GM10847 (cell line): ENCODE results near the gene ZNF319.

ENCODE experiments used
- POLR2A ChIP-seq: IDR thresholded peaks from 2 replicates; pipeline ENCODE4 v1.6.1; 2011; ENCODE audit not compliant: insufficient read length; ENCODE audit errors: extremely low read depth

Gene ZNF319

DNA sequence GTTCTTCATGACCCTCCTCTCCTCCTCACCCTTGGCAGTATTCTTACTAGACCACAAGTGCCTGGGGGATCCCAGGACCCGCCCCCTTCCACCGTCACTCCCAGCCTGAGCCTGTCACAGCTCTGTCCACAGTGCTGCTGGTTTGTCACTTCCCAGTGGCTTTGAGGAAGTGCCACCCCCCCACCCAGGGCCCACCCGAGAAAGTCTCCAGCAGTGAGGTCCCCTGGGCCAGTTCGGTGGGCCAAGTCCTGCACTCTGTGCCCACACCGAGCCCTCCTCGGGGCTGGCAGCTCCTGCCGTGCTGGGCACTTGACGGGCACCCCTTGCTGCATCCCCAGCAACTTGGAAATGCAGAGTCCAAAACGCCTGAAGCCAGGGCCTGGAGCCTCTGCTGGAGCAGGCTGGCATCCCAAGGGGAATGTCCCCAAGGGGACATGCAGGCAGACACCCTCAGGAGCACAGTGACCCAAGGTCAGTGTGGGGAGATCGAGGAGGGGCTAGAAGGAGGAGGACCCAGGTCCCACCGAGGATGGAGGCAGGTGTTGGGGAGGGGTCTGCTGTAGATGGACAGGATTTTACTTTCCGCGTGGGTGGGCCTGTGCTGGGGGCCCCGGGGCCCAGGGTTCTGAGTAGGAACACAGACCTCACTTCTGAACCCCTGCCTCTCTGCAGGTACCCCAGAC is 40.6 kb upstream of the ZNF319 start:
- no peak for TF ChIP-seq POLR2A

DNA sequence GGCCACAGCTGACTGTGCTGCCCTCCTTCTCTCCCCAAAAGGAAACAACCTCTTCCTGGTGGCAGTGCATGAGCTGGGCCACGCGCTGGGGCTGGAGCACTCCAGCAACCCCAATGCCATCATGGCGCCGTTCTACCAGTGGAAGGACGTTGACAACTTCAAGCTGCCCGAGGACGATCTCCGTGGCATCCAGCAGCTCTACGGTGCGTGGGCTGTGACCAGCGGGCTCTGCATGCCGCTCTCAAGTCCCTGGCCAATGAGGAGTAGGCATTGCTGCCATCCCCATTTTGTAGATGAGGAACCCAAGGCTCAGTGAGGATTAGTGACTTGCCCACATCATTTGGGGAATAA is 40.0 kb upstream of the ZNF319 start:
- TF ChIP-seq POLR2A: no peak

DNA sequence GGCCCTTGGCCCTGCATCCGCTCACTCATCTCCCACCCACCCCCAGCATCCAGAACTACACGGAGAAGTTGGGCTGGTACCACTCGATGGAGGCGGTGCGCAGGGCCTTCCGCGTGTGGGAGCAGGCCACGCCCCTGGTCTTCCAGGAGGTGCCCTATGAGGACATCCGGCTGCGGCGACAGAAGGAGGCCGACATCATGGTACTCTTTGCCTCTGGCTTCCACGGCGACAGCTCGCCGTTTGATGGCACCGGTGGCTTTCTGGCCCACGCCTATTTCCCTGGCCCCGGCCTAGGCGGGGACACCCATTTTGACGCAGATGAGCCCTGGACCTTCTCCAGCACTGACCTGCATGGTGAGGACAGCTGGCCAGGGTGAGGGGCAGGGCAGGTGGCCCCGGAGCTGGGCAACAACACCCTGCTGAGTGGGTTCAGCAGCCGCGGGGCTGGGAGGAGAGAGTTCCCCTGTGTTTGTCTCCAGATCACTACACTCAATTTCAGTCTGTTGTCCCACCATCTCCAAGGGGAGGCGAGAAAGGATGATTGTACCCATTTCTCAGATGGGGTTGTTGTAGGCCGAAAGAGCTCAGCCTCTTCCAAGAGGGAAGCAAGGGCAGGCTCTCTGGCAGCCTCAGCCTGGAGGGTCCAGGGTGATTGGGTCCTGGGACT is 39.5 kb upstream of the ZNF319 start:
- TF ChIP-seq POLR2A: no peak

DNA sequence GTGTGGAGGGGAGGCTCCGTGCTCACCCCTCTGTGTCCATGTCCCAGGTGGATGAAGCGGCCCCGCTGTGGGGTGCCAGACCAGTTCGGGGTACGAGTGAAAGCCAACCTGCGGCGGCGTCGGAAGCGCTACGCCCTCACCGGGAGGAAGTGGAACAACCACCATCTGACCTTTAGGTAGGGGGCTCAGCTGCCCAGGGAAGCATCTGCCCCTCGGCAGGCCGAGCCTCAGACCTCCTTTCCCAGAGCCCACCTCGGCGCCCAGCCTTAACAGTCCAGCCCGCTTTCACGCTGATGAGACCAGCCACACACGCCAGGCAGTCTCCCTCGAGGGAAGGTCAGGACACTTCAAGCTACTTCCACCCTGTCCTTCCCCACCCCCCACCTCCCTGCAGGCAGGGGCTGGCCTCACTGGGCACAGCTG is 37.8 kb upstream of the ZNF319 start:
- no peak for TF ChIP-seq POLR2A

DNA sequence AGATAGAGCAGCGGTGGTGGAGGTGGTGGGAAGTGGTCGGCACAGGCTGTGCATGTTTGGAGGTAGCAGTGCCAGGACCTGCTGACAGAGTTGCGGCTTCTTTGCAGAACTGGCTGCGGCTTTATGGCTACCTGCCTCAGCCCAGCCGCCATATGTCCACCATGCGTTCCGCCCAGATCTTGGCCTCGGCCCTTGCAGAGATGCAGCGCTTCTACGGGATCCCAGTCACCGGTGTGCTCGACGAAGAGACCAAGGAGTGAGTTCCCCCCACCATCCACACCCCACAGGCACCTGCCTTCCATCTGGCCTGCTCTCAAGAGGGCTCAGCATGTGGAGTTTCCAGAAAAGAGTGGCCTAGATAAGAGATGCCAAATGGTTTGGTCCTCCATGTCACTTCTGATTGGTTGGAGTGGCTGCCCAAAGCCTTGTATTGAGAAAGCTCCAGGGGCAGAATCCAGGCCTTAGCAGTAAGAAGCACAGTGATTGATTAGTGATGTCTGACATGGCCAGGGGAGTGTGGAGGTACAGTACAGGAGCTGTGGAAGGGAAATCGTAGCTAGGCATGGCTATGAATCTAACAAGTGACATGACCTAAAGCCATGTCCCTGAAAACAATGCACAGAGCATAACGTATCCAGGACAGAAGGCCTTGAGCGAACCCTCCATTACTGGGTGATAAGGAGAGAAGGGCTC is 37.0 kb upstream of the ZNF319 start:
- no peak for TF ChIP-seq POLR2A

DNA sequence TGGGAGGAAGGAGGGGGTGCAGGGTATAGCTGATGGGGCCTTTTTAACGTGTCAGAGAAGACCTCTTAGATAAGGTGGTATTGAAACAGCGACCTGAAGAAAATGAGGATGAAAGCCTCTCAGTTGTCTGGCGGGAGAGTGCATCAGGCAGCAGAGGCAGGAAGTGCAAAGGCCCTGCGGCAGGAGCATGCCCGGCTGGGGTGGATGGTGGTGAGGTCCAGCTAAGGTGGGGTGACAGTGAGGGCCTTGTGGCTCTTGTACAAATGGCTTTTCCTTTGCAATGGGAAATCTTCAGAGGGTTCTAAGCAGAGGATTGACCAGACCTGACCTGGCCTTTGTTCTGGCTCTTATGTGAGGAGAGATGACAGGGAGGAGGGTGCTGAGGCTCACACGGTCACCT is 36.5 kb upstream of the ZNF319 start:
- TF ChIP-seq POLR2A: no peak

DNA sequence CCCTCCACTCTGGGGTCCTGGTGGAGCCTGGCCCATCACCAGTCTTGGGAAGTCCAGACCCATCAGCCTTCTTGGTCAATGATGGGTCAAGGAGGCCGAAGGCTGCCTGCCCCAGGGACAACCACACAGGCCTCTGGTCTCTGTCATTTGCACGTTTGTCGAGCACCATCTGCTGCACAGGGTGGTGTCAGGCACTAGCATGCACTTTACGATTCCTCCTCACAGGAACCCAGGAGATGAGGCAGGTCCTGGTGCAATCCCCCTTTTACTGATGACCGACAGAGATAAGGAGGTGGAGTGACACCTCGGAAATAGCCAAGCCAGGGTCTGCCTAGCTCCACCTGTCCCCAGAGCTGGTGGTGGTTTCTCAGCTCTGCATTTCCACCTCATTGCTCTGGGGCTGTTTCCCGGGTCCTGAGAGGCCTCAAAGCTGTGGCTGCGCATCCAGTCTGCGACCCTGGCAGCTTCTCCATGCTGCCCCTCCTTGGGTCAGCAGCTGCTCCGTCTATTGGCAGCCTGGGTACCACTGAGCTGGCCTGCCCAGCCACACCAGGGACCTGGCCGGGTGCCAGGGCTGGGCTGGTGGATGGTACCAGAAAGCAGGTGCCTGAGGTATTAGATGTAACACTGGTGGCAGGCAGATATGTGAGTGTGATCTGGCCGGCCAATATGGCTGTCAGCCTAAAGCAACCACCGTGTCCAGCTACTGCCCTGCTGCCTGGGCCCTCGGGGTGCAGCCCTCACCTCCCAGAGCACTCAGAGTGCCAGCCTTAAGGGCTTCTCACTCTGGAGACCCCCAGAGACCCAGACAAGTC is 35.1 kb upstream of the ZNF319 start:
- no peak for TF ChIP-seq POLR2A

DNA sequence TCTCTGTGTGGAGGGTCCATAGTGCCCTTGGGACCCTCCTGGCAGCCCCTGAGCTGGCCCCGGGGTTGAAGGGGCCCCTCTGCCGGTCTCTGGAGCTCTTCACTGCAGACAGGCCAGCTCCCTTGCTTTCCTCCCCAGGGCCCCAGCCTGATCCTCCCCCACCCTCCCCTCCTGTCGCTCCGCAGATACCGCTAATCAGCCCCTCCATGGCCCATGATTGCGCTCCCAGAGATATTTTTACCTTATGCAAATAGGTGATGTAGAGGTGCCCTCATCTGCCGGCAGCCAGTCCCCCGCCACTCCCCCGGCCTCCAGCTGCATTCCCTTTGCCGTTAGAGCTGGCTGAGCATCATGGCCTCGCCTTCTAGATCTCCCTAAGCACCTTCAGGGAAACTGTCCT is 34.3 kb upstream of the ZNF319 start:
- TF ChIP-seq POLR2A: no peak

DNA sequence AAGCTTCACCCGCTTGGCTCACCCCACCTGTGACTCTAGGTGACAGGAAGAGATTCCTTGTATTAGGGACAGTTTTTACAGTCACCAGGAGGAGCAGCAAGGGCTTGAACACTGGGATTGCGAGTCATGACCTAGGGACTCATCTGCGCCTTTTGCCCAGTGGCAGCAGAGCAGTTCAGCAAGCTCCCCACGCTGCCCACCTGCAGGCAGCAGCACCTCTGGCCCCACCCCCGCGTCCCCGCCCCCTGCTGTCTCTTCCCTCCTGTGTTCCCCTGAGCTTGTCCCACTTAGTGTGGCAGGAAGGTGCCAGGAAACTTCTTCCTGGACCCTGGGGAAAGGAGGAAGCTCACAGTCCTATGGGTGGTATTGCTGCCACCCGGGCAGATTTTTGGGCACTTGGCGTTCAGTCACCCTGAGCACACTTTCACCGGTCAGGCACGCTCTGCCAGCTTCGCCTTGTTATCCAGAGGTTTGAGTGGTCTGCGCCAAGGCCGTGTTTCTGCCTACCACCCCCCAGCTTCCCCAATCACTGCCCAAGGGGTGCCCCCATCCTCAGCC is 33.7 kb upstream of the ZNF319 start:
- TF ChIP-seq POLR2A: no peak

DNA sequence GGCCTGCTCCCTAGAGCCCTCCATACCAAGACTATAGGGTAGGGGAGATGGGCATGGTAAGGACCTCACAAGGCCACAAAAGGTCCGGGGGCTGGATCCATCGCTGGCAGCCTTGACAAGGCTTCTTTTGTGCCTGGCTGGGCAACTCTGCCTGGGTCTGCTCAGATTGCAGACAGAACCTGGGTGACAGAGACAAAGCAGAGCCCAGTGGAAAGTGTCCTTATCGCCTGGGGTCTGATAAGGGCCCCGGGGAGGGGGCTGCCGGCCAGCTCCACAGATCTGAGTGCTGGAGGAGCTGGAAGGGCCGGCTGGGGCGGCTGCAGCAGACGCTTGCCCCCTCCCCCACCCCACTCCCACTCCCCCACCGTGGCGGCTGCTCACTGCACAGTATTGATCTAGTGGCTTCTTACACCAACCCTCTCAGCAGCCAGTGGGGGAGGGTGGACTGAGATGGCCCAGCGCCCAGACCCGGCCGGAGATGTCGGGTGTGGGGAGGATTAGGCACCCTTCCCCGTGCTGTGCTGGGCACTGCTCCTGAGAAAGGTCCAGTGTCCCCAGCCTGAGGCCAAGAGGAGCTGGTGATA is 32.3 kb upstream of the ZNF319 start:
- no peak for TF ChIP-seq POLR2A

DNA sequence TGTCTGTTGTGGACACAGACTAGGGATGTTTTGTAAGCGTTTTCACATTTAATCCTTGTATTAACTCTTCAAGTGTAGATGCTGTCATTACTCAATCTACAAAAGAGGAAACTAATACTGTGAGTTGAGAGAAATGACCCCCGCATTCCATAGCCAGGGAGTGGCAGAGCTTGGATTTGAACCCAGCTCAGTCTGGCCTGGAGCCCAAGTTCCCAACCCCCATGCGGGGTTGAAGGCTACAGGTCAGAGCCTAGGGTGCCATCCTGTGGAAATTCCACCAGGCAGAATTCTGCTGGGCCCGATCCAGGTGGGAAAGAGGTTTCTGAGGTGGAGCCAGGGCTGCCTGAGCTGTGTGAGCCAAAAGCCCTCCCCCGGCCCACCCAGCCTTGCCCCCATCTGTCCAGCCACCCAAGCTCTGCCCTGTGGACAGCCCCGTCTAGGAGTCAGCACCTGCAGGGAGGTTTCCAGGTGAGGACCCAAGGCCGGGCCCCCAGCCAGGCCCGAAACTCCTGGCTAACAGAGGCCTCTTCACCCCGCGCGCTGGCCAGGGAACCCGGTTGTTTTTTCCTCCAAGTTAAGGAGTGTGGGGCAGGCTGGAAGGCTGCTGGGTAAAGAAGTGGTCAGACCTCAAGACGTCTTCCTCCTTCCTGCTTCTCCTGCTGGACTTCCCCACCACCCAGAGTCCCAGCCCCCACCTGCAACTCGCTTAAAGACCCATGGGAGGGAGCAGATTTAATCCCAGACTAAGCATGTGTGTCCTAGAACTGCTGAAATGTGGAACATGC is 30.7 kb upstream of the ZNF319 start:
- no peak for TF ChIP-seq POLR2A

DNA sequence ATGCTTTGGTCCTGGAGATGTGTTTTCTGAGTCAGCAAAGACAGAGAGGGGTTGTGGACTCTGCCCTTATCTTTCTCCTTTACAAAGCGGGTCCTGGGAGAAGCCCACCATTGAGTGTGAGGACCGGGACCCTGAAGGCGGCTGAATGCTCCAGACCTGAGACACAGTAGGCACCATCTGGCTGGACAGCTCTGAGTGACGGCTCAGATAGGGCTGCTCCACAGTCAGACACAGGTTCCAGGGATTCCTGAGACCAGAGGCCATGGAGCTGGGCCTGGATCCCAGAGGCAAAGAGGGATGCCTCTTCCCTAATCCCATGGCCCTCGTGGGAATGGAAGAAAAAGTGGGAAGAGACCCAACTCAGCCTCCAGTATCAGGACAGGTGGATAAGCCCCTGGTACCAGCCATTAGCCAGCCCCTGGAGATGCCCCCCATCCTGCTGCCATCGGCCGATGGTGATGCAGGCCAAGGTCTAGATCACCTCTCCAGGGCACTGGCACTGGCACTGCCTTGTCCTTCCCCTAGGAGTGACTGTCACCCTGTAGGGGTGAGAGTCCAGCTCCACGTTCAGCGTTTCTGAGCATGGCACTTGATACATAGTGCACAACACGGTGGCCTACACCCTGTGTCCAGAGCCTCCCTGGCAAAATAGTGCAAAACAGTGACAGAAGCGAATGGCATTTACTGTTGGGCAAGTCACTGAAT is 29.8 kb upstream of the ZNF319 start:
- no peak for TF ChIP-seq POLR2A

DNA sequence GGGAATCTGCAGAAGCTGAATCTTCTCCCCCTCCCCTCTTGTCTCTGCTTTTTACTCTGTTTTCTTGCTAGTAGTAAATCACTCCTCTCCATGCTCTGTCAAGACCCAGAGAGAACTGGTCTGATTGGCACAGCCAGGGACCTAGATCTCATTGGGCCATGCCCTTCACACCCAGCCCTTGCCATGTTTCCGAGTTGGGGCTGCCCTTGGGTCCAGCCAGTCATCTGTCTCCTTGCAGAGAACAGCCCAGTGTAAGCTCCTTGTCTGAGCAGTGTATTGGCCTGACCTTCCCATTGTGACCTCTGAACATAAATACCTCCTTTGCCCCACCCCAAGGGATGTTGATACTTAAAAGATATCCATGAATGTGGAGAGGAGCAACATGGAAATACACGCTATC is 28.9 kb upstream of the ZNF319 start:
- no peak for TF ChIP-seq POLR2A
